ENCODE measurements around the gene KIF20A.

Gene KIF20A

GRCh38 chr5:138216799-138217198 lies 37.9 kb downstream of the KIF20A start:
- no peak overlapping the region for H3K4me2 ChIP-seq (ENCODE audit: low read length)
- no peak for TF ChIP-seq CTCF (IDR thresholded peaks at IDR 0.05)
- no peak overlapping the region for H3K27ac ChIP-seq
- no peak overlapping the region for H3K4me3 ChIP-seq (ENCODE audit: low read depth, low read length)
- H3K4me1 ChIP-seq, result no peaks in the 10 kb centered on the region
- H3K79me2 ChIP-seq, result peaks cover 4% of the 10 kb centered on the region
- H3K36me3 ChIP-seq (ENCODE audit: control insufficient read depth, insufficient read depth, low read length), result no peaks in the 10 kb centered on the region
- H3K27me3 ChIP-seq (ENCODE audit: control insufficient read depth, insufficient read depth, low read length), result no peaks in the 10 kb centered on the region
- H3K9ac ChIP-seq, result no peak overlapping the region
- H2AFZ ChIP-seq, result no peak overlapping the region
- H3K9me3 ChIP-seq (ENCODE audit: control insufficient read depth, low read length), result no peaks in the 10 kb centered on the region

GRCh38 chr5:138223532-138223931 lies 44.6 kb downstream of the KIF20A start:
- Histone ChIP-seq H3K4me1 (no peaks in the 10 kb centered on the region), H3K79me2 (no peaks in the 10 kb centered on the region), H3K4me3 (ENCODE audit: low read depth, low read length) (no peak overlapping the region), H3K9ac (no peak overlapping the region), H3K9me3 (ENCODE audit: control insufficient read depth, low read length) (no peaks in the 10 kb centered on the region), H2AFZ (no peak overlapping the region), H3K27ac (no peak overlapping the region), H3K27me3 (ENCODE audit: control insufficient read depth, insufficient read depth, low read length) (no peaks in the 10 kb centered on the region), H3K4me2 (ENCODE audit: low read length) (no peak overlapping the region), H3K36me3 (ENCODE audit: control insufficient read depth, insufficient read depth, low read length) (no peaks in the 10 kb centered on the region)
- no peak for TF ChIP-seq CTCF (IDR thresholded peaks at IDR 0.05)

GRCh38 chr5:138224712-138225111 lies 45.8 kb downstream of the KIF20A start:
- Histone ChIP-seq H3K27me3 (ENCODE audit: control insufficient read depth, insufficient read depth, low read length) (no peaks in the 10 kb centered on the region), H3K4me2 (ENCODE audit: low read length) (no peak overlapping the region), H3K4me3 (ENCODE audit: low read depth, low read length) (no peak overlapping the region), H3K36me3 (ENCODE audit: control insufficient read depth, insufficient read depth, low read length) (no peaks in the 10 kb centered on the region), H3K27ac (no peak overlapping the region), H3K4me1 (no peaks in the 10 kb centered on the region), H3K9ac (no peak overlapping the region), H3K79me2 (no peaks in the 10 kb centered on the region), H3K9me3 (ENCODE audit: control insufficient read depth, low read length) (no peaks in the 10 kb centered on the region), H2AFZ (no peak overlapping the region)
- TF ChIP-seq CTCF (IDR thresholded peaks at IDR 0.05), result no peak

GRCh38 chr5:138226910-138227309 lies 48.0 kb downstream of the KIF20A start:
- Histone ChIP-seq H3K27ac (no peak overlapping the region), H3K4me2 (ENCODE audit: low read length) (no peak overlapping the region), H2AFZ (no peak overlapping the region), H3K9ac (no peak overlapping the region), H3K4me1 (no peaks in the 10 kb centered on the region), H3K9me3 (ENCODE audit: control insufficient read depth, low read length) (no peaks in the 10 kb centered on the region), H3K36me3 (ENCODE audit: control insufficient read depth, insufficient read depth, low read length) (no peaks in the 10 kb centered on the region), H3K79me2 (no peaks in the 10 kb centered on the region), H3K27me3 (ENCODE audit: control insufficient read depth, insufficient read depth, low read length) (no peaks in the 10 kb centered on the region), H3K4me3 (ENCODE audit: low read depth, low read length) (no peak overlapping the region)
- TF ChIP-seq CTCF (IDR thresholded peaks at IDR 0.05), result no peak

GRCh38 chr5:138229387-138229786 lies 50.5 kb downstream of the KIF20A start:
- Histone ChIP-seq H3K27ac (no peak overlapping the region), H3K4me2 (ENCODE audit: low read length) (no peak overlapping the region), H3K9ac (no peak overlapping the region), H3K36me3 (ENCODE audit: control insufficient read depth, insufficient read depth, low read length) (no peaks in the 10 kb centered on the region), H3K9me3 (ENCODE audit: control insufficient read depth, low read length) (no peaks in the 10 kb centered on the region), H3K4me1 (no peaks in the 10 kb centered on the region), H3K27me3 (ENCODE audit: control insufficient read depth, insufficient read depth, low read length) (no peaks in the 10 kb centered on the region), H3K4me3 (ENCODE audit: low read depth, low read length) (no peak overlapping the region), H2AFZ (no peak overlapping the region), H3K79me2 (no peaks in the 10 kb centered on the region)
- TF ChIP-seq CTCF (IDR thresholded peaks at IDR 0.05), result no peak

Data from parathyroid adenoma (tissue), 2 donors.